Skeletal muscle cell (primary cell): ENCODE results near the gene MEGF6.
A peak's percentile ranks its signal among the peaks of the same experiment; 100 is the strongest.

Experiments
- DNase-seq: peaks from one replicate; pipeline ENCODE4 v3.0.0-alpha.2; 2010; ENCODE audit warnings: low read depth
- H3K4me3 ChIP-seq: 2 replicates; pipeline ENCODE4 v1.5.1; 2011; ENCODE audit warnings: low read depth, mild to moderate bottlenecking, control low read depth, low read length, moderate library complexity

MEGF6 gene

DNA sequence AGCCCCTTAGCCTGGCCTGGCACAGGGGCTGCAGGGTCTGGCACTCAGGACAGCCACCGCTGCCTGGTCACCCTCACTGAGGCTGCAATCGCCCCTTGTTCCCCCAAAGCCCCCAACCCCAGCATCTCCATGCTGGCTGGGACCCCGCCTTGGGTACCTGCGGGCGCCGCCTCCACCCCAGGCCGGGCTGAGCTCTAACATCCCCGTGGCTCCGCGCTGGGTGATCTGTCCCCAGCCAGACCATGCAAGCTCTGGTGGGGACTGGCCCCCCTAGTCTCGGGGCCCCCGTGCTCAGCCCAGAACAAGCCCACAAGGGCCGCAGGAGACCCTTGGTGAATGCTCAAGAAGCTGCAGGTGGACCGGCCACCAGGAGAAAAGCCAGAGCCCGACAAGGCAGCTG lies 62.4 kb downstream of the MEGF6 start:
- no peak for DNase-seq
- H3K4me3 ChIP-seq, result no peak overlapping the region

DNA sequence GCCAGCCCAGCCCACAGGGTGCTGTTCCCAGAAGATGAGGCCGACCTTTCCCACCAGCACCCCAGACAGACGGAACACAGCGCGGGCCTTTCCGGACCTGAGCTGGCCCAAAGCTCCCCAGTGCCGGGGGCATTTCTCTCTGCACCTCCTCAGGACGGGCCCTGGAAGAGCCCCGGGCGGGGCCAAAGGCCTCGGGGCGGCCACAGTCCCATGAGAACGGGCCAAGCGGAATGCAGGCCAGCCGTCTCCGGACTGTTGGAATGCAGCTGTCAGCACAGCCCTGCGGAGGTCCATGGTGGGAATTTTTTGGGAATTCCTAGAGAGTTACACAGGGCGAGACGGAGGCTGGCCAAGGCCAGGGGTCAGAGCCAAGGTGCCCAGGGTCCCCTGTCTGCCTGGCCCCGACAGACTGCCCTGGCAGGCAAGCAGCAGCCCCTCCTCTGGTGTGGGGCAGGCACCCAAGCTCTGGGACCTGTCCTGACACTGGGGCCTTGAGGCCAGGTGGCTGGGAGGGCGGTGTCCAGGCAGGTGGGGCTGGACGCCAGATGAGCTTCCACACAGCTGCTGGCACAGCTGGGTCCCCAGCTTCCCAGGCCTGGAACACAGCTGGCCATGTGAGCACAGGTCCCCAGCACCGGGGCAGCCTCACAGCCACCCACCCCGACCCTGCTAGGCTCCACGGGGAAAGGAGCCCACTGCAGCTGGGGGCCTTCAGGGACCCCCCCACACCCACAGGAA lies 63.0 kb downstream of the MEGF6 start:
- H3K4me3 ChIP-seq, result no peak overlapping the region

DNA sequence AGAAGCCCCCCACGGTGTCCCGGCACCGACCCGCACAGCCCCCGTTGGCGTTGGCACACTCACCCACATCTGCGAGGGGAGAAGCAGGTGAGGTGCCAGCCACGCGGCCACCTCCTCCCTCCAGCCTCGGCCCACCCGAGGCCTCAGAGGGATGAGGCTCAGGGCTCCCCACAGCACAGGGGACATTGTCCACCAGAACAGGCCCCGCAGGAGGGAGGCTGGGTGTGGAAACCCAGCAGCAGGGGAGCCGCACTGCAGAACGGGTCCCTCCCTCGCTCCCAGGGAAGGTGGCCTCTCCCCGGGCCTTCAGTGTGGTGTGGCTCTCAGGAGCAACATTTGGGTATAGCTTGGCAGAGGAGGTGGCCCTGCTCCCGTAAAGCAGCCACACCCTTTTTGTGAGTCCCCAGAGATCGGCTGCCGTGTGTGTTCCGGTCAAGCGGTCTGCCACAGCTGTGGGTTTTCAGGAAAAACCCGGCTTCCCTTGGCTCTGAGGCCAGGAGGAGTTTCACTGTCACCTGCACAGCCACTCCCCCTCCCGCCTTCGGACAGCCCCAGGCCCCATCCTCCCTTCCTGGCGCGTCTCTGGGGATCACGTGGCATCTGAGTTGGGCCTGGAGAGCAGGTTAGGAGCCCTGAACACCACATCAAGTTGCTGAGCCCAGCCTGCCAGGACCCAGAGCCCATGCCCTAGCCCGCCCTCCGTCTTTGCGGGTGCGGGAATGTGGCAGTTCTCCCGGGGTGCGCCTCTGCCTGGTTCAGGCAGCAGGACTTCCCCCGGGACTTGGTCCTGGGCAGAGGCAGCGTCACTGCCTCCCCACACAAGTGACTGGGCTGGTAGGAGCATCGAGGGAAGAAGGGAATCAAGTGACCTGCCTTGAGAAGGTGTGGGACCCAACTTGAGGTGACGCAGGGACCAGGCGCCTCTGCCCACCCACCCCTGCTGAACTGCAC lies 64.0 kb downstream of the MEGF6 start:
- no peak overlapping the region for H3K4me3 ChIP-seq
- no peak for DNase-seq

More for the DNA sequence above, 63.0 kb downstream of the MEGF6 start:
- DNase-seq, result no peak

DNA sequence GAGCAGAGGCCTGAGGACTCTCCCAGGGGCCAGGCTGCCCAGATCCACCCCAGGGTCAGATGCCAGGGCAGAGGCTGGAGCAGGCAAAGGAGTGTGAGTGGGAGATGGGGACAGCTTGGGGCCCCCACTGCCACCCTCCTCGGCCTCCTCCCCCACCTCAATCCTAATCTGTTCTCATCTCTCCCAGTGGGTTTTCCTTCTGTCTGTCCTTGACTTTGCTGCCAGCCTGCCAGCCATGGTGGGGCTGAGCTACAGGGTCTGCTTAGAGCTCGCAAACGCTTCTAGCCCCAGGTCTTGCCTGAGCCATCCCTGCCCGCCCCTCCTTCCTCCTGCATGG lies 65.3 kb downstream of the MEGF6 start:
- DNase-seq, result no peak
- no peak overlapping the region for H3K4me3 ChIP-seq

DNA sequence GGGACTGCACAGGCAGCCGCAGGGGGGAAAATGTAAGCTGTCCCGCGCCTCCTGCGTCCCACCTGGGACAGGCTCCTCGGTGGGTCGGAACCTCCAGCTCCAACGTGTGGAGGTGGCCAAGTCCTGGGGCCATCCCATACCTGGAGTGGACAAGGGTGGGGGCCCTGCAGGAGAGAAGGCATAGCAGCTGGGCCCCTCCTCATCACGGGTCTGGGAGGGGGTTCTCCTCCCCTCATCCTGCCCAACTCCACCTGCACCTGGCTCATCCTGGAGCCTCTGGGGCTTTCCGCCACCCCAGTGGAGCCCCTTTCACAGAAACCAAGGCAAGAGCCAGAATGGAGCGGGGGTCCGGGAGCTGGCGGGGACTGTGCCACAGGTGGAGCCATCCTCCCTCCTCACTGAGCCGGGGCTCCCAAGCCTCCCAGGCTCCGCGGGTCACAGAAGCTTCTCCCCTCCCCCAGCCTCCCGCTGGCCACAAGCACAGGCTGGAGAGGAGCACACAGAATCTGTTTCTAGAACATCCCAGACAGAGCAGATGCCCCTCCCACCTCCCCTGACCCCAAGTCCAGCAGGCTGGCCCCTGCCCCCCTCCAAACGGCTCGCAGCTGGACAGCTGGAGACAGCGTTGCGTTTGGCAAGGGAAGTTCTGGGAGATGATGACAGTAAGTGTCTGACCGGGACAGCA lies 65.8 kb downstream of the MEGF6 start:
- H3K4me3 ChIP-seq, result no peak overlapping the region

DNA sequence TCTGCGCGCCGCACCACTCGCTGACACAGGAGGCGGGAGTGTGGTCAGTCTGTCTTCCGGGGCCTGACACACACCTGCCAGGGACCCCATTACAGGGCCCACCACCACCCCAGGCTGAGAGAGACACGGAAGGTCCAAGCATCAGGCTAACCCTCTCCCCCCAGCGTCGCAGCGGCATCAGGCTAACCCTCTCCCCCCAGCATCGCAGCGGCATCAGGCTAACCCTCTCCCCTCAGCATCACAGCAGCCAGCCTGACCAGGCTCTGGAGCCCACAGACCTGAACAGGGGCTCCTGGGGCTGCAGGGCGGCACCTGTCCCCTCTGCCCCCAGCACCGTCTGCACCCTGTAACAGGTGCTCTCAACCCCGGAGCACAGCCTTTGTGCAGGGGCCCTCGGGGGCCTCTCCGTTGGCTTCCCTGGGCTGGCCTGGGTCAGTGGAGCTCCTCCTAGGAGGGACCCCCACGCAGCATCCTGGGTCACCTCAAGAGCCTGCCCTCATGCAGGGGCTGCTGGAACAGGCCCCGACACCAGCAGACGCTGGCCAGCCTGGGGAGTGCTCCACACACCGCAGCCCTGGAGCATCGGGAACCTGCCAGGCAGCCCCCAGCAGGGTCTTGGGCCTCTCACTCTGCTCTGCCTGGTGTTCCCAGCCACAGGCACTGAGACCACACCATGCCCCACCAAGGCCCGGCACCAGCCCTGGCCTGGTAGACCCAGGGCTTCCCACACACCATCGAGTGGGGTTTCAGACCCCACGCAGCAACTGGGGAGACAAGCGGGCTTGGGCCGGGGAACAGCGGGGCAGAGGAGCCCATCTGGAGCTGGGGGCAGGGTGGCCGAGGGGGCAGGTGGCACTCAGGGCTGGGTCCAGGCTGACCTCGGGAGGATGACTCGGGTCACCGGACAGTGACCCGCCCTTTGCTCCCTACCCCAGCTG lies 67.0 kb downstream of the MEGF6 start:
- DNase-seq, result no peak
- no peak overlapping the region for H3K4me3 ChIP-seq

More for the DNA sequence above, 65.8 kb downstream of the MEGF6 start:
- no peak for DNase-seq

DNA sequence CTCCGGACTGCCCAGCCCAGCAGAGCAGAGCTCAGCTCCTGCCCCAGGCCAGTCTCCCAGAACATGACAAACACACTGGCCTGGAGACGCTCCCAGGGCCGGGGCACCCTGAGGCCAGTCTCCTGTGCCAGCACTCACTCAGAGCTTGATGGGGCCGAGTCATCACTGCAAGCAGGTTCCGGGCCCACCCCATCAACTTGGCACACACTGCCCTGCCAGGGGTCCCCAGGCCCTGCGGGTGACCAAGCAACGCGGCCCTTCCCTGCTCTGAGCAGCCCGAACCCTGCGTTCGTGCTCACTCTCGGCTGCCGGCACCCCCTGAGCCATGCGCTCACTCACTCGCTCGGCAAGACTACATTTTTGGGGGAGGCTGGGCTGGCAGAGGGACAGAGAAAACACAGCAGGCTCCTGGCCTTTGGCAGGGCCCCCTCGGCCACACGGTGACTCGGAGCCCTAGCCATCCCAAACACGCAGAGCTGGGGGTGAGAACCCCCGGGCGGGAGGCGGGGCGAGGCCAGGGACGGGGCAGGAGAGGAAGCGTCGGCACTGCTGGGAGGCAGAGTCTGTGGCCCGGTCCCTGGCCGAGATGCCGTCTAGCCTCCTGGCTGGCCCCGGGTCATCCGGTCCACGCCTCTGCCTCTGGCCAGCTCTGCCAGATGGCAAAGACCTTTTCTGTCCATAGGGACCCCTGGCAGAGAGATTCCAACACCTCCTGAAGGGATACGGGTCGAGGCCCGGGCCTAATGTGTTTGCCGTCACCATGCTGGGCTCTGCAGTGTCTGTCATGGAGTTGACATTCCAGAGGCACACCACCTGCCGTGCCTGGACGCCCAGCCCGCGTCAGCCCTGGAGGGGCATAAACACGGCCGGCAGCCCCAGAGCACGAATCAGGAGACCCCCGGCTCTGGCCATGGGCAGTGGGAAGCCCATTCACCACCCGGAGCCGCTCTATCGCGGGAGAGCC lies 68.0 kb downstream of the MEGF6 start:
- H3K4me3 ChIP-seq, result no peak overlapping the region
- DNase-seq, result peak; percentile 12

DNA sequence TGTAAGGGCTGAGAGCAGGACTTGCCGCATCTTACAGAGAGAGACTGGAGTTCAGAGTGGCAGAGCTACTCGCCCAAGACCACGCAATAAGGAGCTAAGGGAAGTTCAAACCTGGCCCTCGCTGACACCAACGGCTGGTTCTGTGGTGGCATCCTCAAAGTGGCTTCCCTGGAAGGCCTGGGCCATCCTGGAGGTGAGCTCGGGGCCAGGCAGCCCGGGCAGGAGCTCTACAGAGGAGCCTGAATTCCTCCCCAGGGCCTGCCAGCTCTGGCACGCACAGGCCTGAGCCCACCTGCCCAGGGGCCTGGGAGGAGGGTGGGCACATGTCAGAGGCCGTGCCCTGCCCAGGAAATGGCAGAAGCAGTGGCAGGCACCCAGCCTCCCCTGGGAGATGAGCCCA lies 68.6 kb downstream of the MEGF6 start:
- DNase-seq, result no peak
- H3K4me3 ChIP-seq, result no peak overlapping the region

DNA sequence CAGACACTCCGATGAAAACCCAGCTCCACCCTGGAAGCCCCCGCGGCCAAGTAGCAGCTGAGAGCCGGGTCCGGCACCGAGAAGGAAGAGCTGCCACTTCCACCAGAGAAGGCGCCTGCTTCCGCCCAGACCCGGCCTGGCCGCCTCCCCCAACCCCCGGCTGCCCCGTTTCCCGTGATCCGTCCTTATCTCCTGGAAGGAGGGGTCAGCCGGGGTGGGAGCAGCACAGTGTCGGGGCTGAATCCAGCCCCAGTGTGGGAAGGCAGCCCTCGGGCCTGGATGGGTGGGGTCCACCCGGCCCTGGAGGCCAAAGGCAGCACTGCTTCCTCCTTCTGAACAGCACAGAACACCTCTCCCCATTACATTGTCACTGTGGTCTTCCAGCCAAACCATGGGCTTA lies 69.4 kb downstream of the MEGF6 start:
- no peak overlapping the region for H3K4me3 ChIP-seq
- no peak for DNase-seq

DNA sequence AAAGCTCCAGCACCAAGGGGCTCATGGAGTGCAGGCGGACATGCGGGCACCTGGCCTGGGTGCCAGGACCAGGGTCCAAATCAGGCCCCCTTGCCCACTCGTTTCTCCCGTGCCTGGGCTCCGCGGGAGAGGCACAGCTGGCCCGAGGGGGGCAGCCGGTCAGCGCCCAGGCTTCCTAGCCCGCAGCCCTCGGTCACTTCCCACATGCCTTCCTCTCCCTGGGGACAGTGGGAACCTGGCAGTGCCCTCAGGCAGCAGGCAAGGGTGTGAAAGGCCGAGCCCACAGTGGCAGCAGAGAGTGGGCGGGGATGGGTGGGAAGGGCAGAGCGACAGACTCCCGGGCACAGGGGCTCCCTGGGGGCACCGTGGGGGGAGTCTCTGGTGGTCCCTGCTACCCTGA lies 69.8 kb downstream of the MEGF6 start:
- no peak for DNase-seq
- no peak overlapping the region for H3K4me3 ChIP-seq

DNA sequence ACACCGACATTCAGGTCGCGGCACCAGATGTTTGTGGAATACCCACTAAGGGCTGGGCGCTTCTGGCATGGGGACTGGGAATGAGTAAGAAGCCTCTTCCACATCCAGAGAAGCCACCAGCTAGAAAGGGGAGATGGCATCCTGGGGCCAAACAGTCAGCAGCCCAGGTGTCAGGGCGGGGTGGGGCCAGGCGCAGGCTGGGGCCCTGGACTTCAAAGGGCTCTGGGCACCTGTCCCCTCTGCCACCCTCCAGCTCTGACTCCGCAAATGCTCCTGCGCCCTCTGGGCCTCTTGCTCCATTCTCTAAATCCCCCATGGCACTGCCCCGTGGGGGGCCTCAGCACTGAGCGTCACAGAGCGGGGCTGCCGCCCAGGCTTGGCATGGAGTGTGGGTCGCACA lies 70.4 kb downstream of the MEGF6 start:
- no peak overlapping the region for H3K4me3 ChIP-seq
- DNase-seq, result no peak

DNA sequence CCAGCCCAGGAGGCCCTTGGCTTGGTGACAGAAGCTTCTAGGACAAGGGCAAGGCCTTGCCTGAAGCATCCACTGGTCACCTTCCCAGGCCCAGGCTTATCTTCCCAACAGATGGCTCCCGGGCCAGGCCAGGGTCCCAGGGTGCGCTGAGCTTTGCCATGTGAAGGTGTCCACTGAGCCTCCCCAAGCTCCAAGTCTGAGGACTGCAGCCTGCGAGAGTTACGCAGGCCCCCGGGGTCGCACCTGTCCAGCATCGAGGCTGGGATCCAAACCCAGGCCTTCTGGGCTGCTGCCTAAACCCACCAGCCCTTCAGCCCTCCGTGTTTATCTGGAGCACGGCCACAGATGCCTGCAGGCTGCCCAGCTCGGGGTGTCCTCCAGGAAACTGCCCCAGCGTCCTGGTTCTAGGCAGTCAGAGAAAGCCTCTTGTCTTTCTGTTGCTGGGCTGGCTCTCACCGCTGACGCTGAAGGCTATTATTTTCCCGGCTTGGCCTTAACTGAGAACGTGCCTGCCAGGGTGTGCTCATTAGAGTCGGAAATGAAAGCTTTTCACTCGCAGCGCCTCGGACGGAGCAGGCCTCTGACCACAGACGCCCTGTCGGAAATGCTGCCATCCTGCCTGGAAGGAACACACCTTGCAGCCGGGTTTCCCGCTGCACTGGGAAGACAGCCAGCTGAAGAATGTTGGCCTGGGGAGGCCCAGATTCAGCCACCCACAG lies 71.4 kb downstream of the MEGF6 start:
- no peak for DNase-seq
- H3K4me3 ChIP-seq, result no peak overlapping the region

DNA sequence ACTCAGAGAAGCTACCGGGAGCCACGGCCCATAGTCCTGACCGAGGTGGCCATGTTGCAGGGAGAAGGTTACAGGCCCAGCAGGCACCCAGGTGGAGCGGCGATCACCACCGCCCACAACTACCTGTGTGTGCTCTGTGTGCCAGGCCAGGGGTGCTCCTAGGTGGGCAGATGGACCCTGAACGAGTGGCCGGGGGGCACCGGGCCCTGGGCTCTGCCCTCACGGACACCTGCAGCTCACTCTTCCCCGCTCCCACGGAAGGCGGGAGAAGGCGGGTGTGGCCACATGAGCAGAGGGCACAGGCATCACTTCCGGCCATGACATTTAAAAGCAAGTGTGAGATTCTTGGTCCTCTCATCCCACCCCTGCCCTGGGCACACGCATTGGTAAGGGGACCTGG lies 73.9 kb downstream of the MEGF6 start:
- DNase-seq, result no peak
- no peak overlapping the region for H3K4me3 ChIP-seq

DNA sequence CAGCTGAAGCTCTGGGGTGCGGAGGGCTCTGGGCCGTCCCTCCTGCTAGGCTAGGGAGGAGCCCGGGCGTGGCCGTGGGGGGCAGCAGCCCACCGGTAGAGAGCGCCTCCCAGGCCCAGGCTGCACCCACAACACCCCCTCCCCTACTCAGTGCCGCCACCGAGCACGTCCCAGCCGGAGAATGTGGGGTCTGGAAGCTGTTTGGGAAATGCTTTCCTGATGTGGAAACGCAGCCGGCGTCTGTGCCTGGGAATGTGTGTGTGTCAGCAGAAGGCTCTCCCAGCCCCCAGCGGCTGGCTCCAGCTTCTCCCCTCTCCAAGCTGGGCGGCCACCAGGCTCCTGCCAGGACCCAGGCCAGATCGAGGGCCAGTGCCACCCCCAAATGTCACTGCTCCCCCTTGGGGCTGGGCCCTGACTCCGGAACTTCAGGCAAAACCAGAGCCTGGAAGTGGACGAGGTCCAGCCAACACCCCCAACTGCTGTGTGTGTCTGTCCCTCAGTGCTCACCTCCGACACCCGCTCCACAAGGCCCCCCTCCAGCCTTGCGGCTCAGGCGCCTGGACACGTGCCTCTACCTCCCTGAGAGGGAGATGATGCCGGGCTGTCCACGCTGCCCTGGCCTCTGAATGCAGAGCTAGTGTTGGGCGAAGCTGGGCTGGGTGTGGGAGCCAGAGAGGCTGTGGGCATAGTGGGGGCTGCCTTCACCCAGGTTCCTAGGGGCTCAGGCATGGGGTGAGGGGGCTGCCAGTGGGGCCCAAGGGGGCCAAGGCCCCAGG lies 74.7 kb downstream of the MEGF6 start:
- DNase-seq, result no peak
- no peak overlapping the region for H3K4me3 ChIP-seq

DNA sequence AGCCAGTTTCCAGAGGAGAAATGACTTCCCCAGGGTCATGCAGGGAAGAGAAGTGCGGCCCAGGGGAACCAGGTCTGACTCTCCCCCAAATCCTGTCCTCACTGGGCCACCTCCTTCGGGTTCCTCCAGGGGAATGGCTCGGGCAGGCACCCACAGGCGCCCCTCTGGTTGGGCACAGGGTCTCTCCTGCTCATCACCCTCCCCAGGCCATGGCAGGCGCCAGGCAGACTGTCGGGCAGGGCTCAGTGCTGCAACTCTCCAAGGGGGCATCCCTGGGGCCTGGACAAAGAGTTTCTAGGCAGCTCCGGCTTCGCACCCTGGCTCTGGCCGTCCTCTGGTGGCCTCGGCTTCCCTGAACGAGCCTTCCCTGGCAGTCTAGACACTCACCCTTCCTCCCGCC lies 75.6 kb downstream of the MEGF6 start:
- no peak overlapping the region for H3K4me3 ChIP-seq
- DNase-seq, result no peak

DNA sequence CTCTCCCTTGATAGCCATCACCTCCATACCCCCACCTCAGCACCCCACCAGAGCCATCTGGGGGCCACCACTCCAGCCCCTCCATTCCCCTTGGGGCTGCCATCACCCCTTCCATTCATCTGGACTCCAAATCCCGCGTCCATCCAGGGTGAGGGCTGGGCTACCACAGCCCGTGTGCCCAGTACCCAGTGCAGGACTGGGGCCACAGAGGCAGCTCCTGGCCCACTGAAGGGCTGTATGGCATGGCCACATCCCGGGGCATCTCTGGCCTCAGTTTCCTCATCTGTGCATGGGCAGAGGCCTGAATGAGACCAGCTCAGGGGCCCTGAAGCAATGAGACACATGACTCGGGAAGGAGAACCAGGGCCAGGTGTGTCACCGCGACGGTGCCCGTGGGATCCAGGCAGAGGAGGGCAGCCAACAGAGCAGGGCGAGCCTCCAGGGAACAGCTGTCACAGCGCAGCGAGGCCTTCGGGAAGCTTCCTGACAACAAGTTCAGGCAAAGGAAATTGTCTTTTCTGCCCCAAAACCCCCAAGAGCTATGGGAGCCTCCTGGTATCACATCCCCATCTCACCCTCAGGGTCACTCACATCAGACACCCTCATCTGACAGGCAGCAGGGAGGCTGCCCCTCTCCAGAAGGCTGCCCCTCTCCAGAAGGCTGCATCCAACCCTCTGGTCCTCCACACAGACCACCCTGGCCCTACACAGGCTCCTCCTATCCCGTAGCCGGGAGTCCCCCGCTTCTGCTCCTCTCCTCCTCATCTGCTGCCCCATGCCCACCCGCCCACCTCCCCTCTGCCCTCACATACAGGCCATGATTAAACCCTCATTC lies 76.3 kb downstream of the MEGF6 start:
- DNase-seq, result no peak
- no peak overlapping the region for H3K4me3 ChIP-seq
